HEK293 (cell line): ENCODE results near the gene PDLIM4.
A peak's percentile ranks its signal among the peaks of the same experiment; 100 is the strongest.

Experiments used
- HOXA7 ChIP-seq: sonication (generic); formaldehyde crosslinking; IDR thresholded peaks from 2 replicates; pipeline ENCODE4 v1.8.1; 2022; ENCODE audit warnings: missing genetic modification reagents, borderline replicate concordance
- INSM2 ChIP-seq: fragments of 450-650 bp; formaldehyde crosslinking; IDR thresholded peaks from 2 replicates; pipeline ENCODE4 v1.5.1; 2016; ENCODE audit warnings: missing biosample characterization, missing genetic modification characterization
- SCRT2 ChIP-seq: fragments of 450-650 bp; formaldehyde crosslinking; IDR thresholded peaks from 2 replicates; pipeline ENCODE4 v1.5.1; 2016; ENCODE audit warnings: missing biosample characterization, missing genetic modification characterization
- ZNF174 ChIP-seq: fragments of 450-650 bp; formaldehyde crosslinking; IDR thresholded peaks from 2 replicates; pipeline ENCODE4 v1.5.0; 2017; ENCODE audit warnings: missing biosample characterization, mild to moderate bottlenecking, missing genetic modification characterization
- ZNF24 ChIP-seq: fragments of 450-650 bp; formaldehyde crosslinking; IDR thresholded peaks from 2 replicates; pipeline ENCODE4 v1.5.1; 2016; ENCODE audit warnings: missing biosample characterization, missing genetic modification characterization
- ZNF311 ChIP-seq: fragments of 450-650 bp; formaldehyde crosslinking; IDR thresholded peaks from 2 replicates; pipeline ENCODE4 v1.5.1; 2017; ENCODE audit warnings: missing biosample characterization, missing genetic modification characterization, borderline replicate concordance
- ZNF324 ChIP-seq: fragments of 450-650 bp; formaldehyde crosslinking; IDR thresholded peaks from 2 replicates; pipeline ENCODE4 v1.5.1; 2016; ENCODE audit warnings: missing biosample characterization, missing genetic modification characterization
- ZNF362 ChIP-seq: fragments of 450-650 bp; formaldehyde crosslinking; IDR thresholded peaks from 2 replicates; pipeline ENCODE4 v1.5.1; 2016; ENCODE audit warnings: missing biosample characterization, missing genetic modification characterization
- ZNF398 ChIP-seq: fragments of 450-650 bp; formaldehyde crosslinking; IDR thresholded peaks from 2 replicates; pipeline ENCODE4 v1.5.1; 2017; ENCODE audit warnings: missing biosample characterization, missing genetic modification characterization
- ZNF404 ChIP-seq: fragments of 450-650 bp; formaldehyde crosslinking; IDR thresholded peaks from 2 replicates; pipeline ENCODE4 v1.5.1; 2017; ENCODE audit warnings: missing biosample characterization, missing genetic modification characterization
- ZNF514 ChIP-seq: fragments of 450-650 bp; formaldehyde crosslinking; IDR thresholded peaks from 2 replicates; pipeline ENCODE4 v1.5.1; 2016; ENCODE audit warnings: missing biosample characterization, missing genetic modification characterization
- ZNF629 ChIP-seq: fragments of 450-650 bp; formaldehyde crosslinking; IDR thresholded peaks from 2 replicates; pipeline ENCODE4 v1.5.1; 2017; ENCODE audit warnings: missing biosample characterization, missing genetic modification characterization
- ZNF707 ChIP-seq: fragments of 450-650 bp; formaldehyde crosslinking; IDR thresholded peaks from 2 replicates; pipeline ENCODE4 v1.5.1; 2016; ENCODE audit warnings: missing biosample characterization, missing genetic modification characterization
- ZNF76 ChIP-seq: fragments of 450-650 bp; formaldehyde crosslinking; IDR thresholded peaks from 2 replicates; pipeline ENCODE4; 2016; ENCODE audit warnings: low read depth, missing biosample characterization, missing genetic modification characterization, borderline replicate concordance
- TF ChIP-seq, protein P1 (sequence below): fragments of 450-650 bp; formaldehyde crosslinking; IDR thresholded peaks from 2 replicates; pipeline ENCODE4 v1.5.1; 2016; ENCODE audit warnings: missing biosample characterization, missing genetic modification characterization
- TF ChIP-seq, protein P2 (sequence below): fragments of 450-650 bp; formaldehyde crosslinking; IDR thresholded peaks from 2 replicates; pipeline ENCODE4 v1.5.1; 2016; ENCODE audit warnings: missing biosample characterization, missing genetic modification characterization

The PDLIM4 gene

DNA sequence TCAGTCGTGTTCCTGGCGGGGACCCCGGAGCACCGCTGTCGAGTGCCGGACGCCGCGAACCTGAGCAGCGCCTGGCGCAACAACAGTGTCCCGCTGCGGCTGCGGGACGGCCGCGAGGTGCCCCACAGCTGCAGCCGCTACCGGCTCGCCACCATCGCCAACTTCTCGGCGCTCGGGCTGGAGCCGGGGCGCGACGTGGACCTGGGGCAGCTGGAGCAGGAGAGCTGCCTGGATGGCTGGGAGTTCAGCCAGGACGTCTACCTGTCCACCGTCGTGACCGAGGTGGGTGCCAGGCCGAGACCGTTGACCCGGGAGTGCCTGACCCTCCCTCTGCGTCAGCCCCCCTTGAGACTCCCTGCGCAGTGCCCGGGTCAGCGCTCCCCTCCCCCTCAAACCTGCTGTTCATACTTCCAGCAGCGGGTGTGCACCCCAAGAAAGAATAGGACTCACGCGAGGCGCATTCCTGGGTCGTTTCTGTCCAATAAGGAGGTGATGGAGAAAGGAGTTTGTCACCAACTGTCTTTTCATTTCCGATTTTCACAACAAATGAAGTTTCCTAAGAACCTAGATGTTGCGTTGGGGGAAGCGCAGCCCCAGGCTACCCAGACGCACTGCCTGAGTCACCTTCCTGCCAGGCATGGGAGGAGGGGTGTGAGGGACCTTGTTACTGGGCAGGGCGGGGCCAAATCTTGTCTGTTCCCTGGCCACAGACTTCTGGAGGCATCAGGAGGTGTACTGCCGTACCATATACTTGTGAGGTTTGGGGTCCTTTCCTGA is 37.4 kb downstream of the PDLIM4 start (continued):
- TF ChIP-seq, protein P1, sequence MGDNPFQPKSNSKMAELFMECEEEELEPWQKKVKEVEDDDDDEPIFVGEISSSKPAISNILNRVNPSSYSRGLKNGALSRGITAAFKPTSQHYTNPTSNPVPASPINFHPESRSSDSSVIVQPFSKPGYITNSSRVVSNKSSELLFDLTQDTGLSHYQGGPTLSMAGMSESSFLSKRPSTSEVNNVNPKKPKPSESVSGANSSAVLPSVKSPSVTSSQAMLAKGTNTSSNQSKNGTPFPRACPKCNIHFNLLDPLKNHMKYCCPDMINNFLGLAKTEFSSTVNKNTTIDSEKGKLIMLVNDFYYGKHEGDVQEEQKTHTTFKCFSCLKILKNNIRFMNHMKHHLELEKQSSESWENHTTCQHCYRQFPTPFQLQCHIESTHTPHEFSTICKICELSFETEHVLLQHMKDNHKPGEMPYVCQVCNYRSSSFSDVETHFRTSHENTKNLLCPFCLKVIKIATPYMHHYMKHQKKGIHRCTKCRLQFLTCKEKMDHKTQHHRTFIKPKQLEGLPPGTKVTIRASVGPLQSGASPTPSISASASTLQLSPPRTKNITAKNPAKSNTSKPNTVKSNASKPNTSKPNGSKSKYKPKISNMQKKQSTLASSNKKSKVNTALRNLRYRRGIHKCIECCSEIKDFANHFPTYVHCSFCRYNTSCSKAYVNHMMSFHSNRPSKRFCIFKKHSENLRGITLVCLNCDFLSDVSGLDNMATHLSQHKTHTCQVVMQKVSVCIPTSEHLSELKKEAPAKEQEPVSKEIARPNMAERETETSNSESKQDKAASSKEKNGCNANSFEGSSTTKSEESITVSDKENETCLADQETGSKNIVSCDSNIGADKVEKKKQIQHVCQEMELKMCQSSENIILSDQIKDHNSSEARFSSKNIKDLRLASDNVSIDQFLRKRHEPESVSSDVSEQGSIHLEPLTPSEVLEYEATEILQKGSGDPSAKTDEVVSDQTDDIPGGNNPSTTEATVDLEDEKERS (tag by site-specific recombination), result no peak
- TF ChIP-seq ZNF174 (tag by site-specific recombination), result no peak
- no peak for TF ChIP-seq INSM2 (tag by site-specific recombination)
- TF ChIP-seq ZNF398 (tag by site-specific recombination), result 0 out of 2 replicates have a peak, but pooled peaks have one; percentile 10
- TF ChIP-seq ZNF324 (tag by site-specific recombination), result 0 out of 2 replicates have a peak, but pooled peaks have one; percentile 52
- 0 out of 2 replicates have a peak, but pooled peaks have one; percentile 15 for TF ChIP-seq ZNF24 (tag by site-specific recombination)
- peak; percentile 11; the same call in 1 of the 2 replicates for TF ChIP-seq SCRT2 (tag by site-specific recombination)
- no peak for TF ChIP-seq ZNF707 (tag by site-specific recombination)
- TF ChIP-seq ZNF514 (tag by site-specific recombination), result no peak
- no peak for TF ChIP-seq HOXA7
- TF ChIP-seq ZNF76 (tag by site-specific recombination), result no peak
- no peak for TF ChIP-seq ZNF404 (tag by site-specific recombination)
- TF ChIP-seq ZNF362 (tag by site-specific recombination), result no peak
- no peak for TF ChIP-seq ZNF311 (tag by site-specific recombination)
- TF ChIP-seq ZNF629 (tag by site-specific recombination), result peak; percentile 43; the same call in 1 of the 2 replicates
- TF ChIP-seq, protein P2, sequence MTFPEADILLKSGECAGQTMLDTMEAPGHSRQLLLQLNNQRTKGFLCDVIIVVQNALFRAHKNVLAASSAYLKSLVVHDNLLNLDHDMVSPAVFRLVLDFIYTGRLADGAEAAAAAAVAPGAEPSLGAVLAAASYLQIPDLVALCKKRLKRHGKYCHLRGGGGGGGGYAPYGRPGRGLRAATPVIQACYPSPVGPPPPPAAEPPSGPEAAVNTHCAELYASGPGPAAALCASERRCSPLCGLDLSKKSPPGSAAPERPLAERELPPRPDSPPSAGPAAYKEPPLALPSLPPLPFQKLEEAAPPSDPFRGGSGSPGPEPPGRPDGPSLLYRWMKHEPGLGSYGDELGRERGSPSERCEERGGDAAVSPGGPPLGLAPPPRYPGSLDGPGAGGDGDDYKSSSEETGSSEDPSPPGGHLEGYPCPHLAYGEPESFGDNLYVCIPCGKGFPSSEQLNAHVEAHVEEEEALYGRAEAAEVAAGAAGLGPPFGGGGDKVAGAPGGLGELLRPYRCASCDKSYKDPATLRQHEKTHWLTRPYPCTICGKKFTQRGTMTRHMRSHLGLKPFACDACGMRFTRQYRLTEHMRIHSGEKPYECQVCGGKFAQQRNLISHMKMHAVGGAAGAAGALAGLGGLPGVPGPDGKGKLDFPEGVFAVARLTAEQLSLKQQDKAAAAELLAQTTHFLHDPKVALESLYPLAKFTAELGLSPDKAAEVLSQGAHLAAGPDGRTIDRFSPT (tag by site-specific recombination), result peak; percentile 26; the same call in 1 of the 2 replicates
